ENCODE measurements around the gene RPL9. TPM values are rescaled to one million over a fixed set of nuclear protein-coding genes. Genes with fewer than 3 reads are reported as not detected.

Gene RPL9
- total and polyA plus RNA-seq, 2 of the 13 experiments (the other 11 are each of a cell fraction or from before 2014, with no cell fraction given): 993 to 2,148 TPM

- TF ChIP-seq AHDC1 (CRISPR knock-in tag; IDR thresholded peaks at IDR 0.05; ENCODE audit: borderline replicate concordance): no peak
Measured at GRCh38 chr4:39456946-39457763, 1.6 kb downstream of the RPL9 start (continued).

GRCh38 chr4:39455486-39455885 lies 3.2 kb downstream of the RPL9 start:
- H3K4me1 ChIP-seq (ENCODE audit: insufficient read depth, low read length): peaks cover 70% of the 10 kb centered on the region
- H4K20me1 ChIP-seq (ENCODE audit: insufficient read depth, low read length): peaks cover 60% of the 10 kb centered on the region
- no TSS peak for BruUV-seq (replicated peaks)
- H3K79me2 ChIP-seq (ENCODE audit: insufficient read depth, low read length): peaks cover 42% of the 10 kb centered on the region
- ATAC-seq (no peak), FAIRE-seq (no peak), DNase-seq (ENCODE audit: low spot score) (no peak)
- intact Hi-C loops (cut with micrococcal nuclease; ENCODE audit: unreplicated experiment): no loop called here
- ChIA-PET POLR2A (interaction anchor here (0.9 to 1.2 kb wide), 3 partner anchors 26 to 89 kb away, joined by 3 to 5 read pairs (median 3); partner anchors contain the start of gene UGDH), CTCF (ENCODE audit: low intra/inter-chr PET ratio, low total read pairs) (no interaction called here)
- H3K27ac ChIP-seq (ENCODE audit: extremely low read length, insufficient read depth, low read length): no peak overlapping the region
- peak overlapping the region; percentile 91 for H3K4me2 ChIP-seq (ENCODE audit: low read depth, low read length)
- peak overlapping the region in 1 of 3 experiments; percentile 1; a peak in 1 of 6 replicates for H3K4me3 ChIP-seq (replicated peaks in 1 of 3; ENCODE audit: insufficient read depth in 1 of 3, low read depth in 2 of 3, low read length in 3 of 3)
- peaks cover 9 to 62% of the 10 kb centered on the region in 2 experiments for H3K36me3 ChIP-seq (replicated peaks in 1 of 2; ENCODE audit: control insufficient read depth in 1 of 2, insufficient read depth in 2 of 2, low read length in 2 of 2)
- H3K27me3 ChIP-seq (ENCODE audit: control insufficient read depth in 1 of 2, insufficient read depth in 2 of 2, low read length in 2 of 2): no peaks in the 10 kb centered on the region; a peak in 1 of 5 replicates
- 93% methylated on average over 6 of the region's 6 CpGs for WGBS (ENCODE audit: low lambda C conversion rate)
- no peaks in the 10 kb centered on the region for H3K9me3 ChIP-seq (ENCODE audit: low read length)
- no peak overlapping the region for H2AFZ ChIP-seq (ENCODE audit: low read length)
- in situ Hi-C loops (cut with HindIII; ENCODE audit: extremely low pct_ligation_motif_present, low pct_unique_long_range_greater_than_20kb): no loop called here
- TF ChIP-seq POLR2A (IDR thresholded peaks at IDR 0.05; ENCODE audit: insufficient read depth in 1 of 2, low read depth in 2 of 2, low read length in 2 of 2) (peak in 1 of 2 experiments; percentile 52; a peak in 1 of 4 replicates), RBFOX2 (IDR thresholded peaks at IDR 0.05; ENCODE audit: low read depth, low read length) (peak; percentile 38; the same call in 1 of the 2 replicates), ZNF530 (CRISPR knock-in tag; IDR thresholded peaks at IDR 0.05; ENCODE audit: low read depth) (no peak), POLR2G (IDR thresholded peaks at IDR 0.05; ENCODE audit: low read depth, low read length) (0 out of 2 replicates have a peak, but pooled peaks have one; percentile 30), ZNF670 (CRISPR knock-in tag; IDR thresholded peaks at IDR 0.05; ENCODE audit: borderline replicate concordance) (no peak), RBM22 (optimal IDR thresholded peaks at IDR 0.05; ENCODE audit: low read length) (peak; percentile 36), ZNF121 (CRISPR knock-in tag; IDR thresholded peaks at IDR 0.05) (peak; percentile 83), CREB3 (CRISPR knock-in tag; IDR thresholded peaks at IDR 0.05) (no peak)
- no peak overlapping the region for H3K9ac ChIP-seq (ENCODE audit: insufficient read depth, low read depth, low read length)

Data from HepG2 (cell line).